ENCODE measurements around the gene SET.

The SET gene

DNA sequence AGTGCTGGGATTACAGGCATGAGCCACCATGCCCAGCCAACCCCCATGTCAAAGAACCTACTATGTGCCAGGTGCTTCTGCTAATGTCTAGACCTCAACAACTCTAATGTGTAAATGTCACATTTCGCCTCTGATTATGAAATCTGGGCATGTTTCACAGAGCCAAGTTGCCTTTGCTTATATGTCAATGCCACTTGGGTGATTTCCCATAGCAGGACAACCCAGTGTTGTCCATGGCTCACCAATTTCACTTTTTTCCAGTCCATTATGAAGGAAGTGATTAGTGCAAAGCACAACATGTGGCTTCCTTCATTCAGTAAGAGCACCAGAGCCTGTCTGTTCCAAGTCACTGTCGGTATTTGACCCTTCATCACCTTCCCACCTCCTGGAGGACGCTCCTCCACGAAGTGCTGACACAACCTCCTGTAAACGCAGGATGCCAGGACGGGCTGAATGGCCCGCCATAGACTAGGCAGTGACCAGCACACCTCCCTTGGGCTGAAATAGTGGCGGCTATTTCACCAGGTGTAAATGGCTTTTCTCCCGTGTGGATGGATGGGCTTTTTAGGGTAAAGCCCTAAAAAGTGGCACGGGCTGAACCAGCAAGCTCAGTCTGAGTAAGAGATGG is 12.3 kb downstream of the SET start:
- TF ChIP-seq, protein P1, sequence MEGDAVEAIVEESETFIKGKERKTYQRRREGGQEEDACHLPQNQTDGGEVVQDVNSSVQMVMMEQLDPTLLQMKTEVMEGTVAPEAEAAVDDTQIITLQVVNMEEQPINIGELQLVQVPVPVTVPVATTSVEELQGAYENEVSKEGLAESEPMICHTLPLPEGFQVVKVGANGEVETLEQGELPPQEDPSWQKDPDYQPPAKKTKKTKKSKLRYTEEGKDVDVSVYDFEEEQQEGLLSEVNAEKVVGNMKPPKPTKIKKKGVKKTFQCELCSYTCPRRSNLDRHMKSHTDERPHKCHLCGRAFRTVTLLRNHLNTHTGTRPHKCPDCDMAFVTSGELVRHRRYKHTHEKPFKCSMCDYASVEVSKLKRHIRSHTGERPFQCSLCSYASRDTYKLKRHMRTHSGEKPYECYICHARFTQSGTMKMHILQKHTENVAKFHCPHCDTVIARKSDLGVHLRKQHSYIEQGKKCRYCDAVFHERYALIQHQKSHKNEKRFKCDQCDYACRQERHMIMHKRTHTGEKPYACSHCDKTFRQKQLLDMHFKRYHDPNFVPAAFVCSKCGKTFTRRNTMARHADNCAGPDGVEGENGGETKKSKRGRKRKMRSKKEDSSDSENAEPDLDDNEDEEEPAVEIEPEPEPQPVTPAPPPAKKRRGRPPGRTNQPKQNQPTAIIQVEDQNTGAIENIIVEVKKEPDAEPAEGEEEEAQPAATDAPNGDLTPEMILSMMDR (IDR thresholded peaks at IDR 0.05; ENCODE audit: borderline replicate concordance, insufficient read depth, low read depth, low read length), result no peak
- no peak overlapping the region for H3K4me3 ChIP-seq (ENCODE audit: low read depth, low read length)

DNA sequence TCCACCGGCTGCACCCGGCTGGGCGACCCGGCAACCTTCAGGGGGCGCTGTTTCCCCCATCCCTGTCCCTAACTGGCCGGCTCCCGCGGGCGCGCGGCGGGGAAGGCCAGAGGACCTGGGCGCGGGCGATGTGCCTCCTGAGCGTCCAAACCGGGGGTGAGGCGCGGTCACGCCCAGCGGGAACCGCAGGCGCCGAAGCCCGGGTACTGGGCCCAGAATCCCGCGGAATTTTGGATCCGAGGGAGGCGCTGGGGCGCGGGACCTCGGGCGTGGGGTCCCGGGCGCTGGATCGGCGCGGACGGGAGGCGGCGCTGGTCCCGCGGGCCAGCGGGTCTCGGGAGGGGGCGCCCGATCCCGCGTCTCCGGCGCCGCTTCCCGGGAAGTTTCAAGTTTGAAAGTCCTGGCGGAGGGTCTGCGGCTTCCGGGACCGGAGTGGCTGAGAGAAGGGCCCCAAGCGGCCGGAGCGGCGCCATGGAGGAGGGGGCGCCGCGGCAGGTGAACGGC is 13.5 kb downstream of the SET start, which contains the start of gene PKN3:
Gene PKN3, plus strand, starts transcription at position 59 of the 504 bp plus-strand sequence. Its CDS starts 413 bp downstream, at position 472.
- TF ChIP-seq, protein P1 (IDR thresholded peaks at IDR 0.05; ENCODE audit: borderline replicate concordance, insufficient read depth, low read depth, low read length), result peak; percentile 91
- peak within 1 kb of the TSS; percentile 84 for H3K4me3 ChIP-seq (ENCODE audit: low read depth, low read length)

DNA sequence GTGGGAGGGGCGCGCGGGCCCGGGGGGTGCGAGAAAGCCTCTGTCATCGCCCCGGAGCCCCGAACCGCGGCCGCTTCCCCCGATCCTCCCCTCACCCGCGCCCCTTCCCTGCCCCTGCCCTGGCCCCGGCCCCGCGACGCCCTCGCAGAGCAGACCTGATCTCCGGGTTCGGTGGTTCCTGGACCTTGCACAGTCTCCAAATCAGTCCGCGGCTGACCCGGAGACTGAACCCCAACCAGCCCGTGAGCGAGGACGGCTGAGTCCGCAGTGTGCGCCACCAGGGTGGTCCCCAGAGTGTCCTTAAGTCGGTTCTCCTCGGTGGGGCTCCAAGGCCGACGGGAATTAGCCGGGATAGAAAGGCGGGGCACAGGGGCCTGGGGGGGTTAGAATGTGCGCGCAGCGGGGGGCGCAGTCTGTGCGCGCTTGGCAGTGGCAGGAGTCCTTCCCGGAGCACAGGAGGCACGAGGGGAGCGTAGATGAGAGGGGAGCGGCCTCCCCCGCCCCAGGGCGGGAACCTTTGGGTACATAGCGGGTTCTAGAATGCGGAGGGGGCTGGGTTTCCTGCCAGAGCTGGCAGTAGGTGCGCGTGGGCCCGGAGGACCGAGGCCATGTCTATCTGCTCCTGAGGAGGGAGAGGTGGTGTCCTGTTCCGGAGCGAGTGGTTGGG is 14.1 kb downstream of the SET start:
- TF ChIP-seq, protein P1 (IDR thresholded peaks at IDR 0.05; ENCODE audit: borderline replicate concordance, insufficient read depth, low read depth, low read length), result no peak
- H3K4me3 ChIP-seq (ENCODE audit: low read depth, low read length), result peak overlapping the region; percentile 84

DNA sequence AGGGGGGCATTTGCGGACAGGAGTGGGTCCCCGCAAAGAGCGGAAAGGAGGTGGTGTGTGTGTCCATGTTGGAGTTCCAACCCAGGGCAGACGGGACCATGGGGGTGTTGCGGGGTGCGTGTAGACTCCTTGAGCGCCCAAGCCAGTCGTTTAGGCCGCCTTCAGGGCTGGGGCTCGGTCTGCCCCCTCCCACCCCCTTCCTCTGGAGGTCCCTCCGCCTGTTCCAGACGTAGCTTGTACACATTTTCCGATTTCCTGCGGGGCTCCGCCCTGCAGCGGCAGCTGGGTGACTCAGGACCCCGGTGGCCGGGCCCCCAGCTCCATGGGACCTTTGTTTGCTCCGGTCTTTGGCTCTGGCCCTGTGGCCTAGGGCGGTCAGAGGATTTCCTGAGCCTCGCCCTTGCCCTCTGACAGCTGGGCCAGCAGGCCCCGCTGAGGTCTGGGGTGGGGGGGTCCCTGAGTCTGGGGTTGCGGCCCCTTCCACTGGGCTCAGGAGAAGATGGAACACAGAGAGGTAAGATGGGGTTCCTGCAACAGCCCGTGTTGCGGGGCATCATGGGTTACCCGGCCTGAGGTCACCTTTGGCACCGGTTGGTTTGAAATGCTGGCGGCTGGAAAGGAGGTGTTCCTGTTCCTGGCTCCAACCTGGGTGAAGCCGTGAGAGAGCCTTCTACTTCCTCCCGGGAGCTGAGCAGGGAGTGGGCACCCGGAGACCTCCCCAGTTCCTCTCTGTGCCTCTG is 14.8 kb downstream of the SET start:
- H3K4me3 ChIP-seq (ENCODE audit: low read depth, low read length), result no peak overlapping the region
- TF ChIP-seq, protein P1 (IDR thresholded peaks at IDR 0.05; ENCODE audit: borderline replicate concordance, insufficient read depth, low read depth, low read length), result no peak

DNA sequence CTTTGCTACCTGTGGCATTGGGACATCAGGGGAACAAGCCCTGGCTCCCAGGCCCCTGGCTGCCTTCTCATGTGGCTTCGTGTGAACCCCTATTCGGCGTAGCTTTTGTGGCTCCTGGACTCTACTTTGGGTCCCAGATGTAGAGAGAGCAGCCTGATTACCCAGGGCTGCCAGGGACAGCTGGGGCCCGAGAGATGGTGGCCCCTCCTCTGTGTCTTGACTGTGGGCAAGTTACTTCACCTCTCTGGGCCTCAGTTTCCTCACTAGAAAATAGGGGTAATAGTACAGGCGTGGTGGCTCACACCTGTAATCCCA is 15.3 kb downstream of the SET start:
- H3K4me3 ChIP-seq (ENCODE audit: low read depth, low read length), result no peak overlapping the region
- TF ChIP-seq, protein P1 (IDR thresholded peaks at IDR 0.05; ENCODE audit: borderline replicate concordance, insufficient read depth, low read depth, low read length), result no peak

DNA sequence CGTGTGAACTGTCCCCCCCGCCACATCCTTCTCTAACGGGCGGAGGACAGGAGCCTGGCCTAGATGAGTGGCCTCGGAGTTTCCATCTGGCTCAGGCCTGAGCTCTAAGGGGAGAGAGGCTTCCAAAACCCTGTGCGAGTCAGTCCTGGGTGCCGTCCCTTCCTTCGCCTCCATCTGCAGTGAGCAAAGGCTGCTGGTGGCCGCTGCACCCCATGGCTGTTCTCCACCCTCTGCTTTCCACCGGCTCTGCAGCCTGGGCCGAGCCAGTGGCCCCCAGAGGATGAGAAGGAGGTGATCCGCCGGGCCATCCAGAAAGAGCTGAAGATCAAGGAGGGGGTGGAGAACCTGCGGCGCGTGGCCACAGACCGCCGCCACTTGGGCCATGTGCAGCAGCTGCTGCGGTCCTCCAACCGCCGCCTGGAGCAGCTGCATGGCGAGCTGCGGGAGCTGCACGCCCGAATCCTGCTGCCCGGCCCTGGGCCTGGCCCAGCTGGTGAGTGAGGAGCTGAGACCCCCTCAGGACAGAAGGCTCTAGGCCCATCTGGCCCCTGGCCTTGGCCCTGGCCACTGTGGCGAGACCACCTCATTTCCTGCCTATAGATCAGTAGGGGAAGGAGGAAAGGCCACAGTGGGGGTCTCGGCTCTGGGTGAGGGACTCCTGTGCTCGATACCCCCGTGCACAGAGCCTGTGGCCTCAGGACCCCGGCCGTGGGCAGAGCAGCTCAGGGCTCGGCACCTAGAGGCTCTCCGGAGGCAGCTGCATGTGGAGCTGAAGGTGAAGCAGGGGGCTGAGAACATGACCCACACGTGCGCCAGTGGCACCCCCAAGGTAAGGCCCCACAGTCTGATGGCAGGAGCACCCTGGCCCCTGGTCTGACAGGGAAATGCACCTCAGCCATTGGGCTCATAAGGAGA is 16.3 kb downstream of the SET start:
- TF ChIP-seq, protein P1 (IDR thresholded peaks at IDR 0.05; ENCODE audit: borderline replicate concordance, insufficient read depth, low read depth, low read length), result no peak
- no peak overlapping the region for H3K4me3 ChIP-seq (ENCODE audit: low read depth, low read length)
